ENCODE data around the gene IL13RA1.

The IL13RA1 gene

GRCh38 chrX:118824173-118824730, 96.8 kb downstream of the IL13RA1 start:
- TF ChIP-seq CTCF (IDR thresholded peaks at IDR 0.05; ENCODE audit: insufficient read depth, low read length, poor library complexity, severe bottlenecking): no peak
- H3K36me3 ChIP-seq (ENCODE audit: control insufficient read depth, insufficient read depth, low read length): no peaks in the 10 kb centered on the region
- H3K4me3 ChIP-seq (replicated peaks; ENCODE audit: low read depth, low read length): no peak overlapping the region
- DNase-seq (ENCODE audit: extremely low read depth, insufficient read length): no peak
- peaks cover 2% of the 10 kb centered on the region for H3K27me3 ChIP-seq (replicated peaks; ENCODE audit: control insufficient read depth, insufficient read depth, low read length)

GRCh38 chrX:118825227-118825626, 97.8 kb downstream of the IL13RA1 start:
- peaks cover 2% of the 10 kb centered on the region for H3K27me3 ChIP-seq (replicated peaks; ENCODE audit: control insufficient read depth, insufficient read depth, low read length)
- H3K36me3 ChIP-seq (ENCODE audit: control insufficient read depth, insufficient read depth, low read length): no peaks in the 10 kb centered on the region
- DNase-seq (ENCODE audit: extremely low read depth, insufficient read length): no peak
- TF ChIP-seq CTCF (IDR thresholded peaks at IDR 0.05; ENCODE audit: insufficient read depth, low read length, poor library complexity, severe bottlenecking): no peak
- H3K4me3 ChIP-seq (replicated peaks; ENCODE audit: low read depth, low read length): no peak overlapping the region

GRCh38 chrX:118839334-118839958, 112.0 kb downstream of the IL13RA1 start:
- Histone ChIP-seq H3K4me3 (replicated peaks; ENCODE audit: low read depth, low read length) (no peak overlapping the region), H3K27me3 (replicated peaks; ENCODE audit: control insufficient read depth, insufficient read depth, low read length) (no peaks in the 10 kb centered on the region), H3K36me3 (ENCODE audit: control insufficient read depth, insufficient read depth, low read length) (no peaks in the 10 kb centered on the region)
- DNase-seq (ENCODE audit: extremely low read depth, insufficient read length): peak; percentile 28
- peak; percentile 40 for TF ChIP-seq CTCF (IDR thresholded peaks at IDR 0.05; ENCODE audit: insufficient read depth, low read length, poor library complexity, severe bottlenecking)
